ENCODE data around the gene DQX1. TPM values are rescaled to one million over a fixed set of nuclear protein-coding genes. Genes with fewer than 3 reads are reported as not detected.

DQX1 gene
- total and polyA plus RNA-seq, 2 experiments from 2014 or later, result 0.32 to 0.52 TPM

DNA sequence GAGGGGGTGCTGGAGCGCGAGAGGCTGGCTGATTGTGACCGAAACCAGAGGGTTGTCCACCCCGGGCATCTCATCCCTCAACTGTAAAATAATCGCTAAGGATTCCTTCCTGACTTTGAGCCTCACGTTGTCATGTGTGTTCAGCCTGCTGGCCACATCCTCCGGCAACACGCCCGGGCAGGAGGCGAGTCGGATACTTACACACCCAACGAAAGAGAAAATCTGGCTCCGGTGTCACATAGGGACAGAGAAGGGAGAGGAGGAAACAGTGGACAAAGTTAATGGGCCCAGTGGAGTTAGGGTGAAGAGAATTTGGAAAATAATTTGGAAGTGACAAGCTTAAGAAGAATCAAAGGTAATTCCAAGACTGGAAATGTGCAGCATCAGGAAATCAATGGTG, 9.4 kb downstream of the DQX1 start:
- DNase-seq (ENCODE audit: low spot score) (no peak), ATAC-seq (no peak)
- Histone ChIP-seq H4K20me1 (replicated peaks; ENCODE audit: insufficient read depth) (no peaks in the 10 kb centered on the region; the same call in 1 of the 2 replicates), H3K36me3 (ENCODE audit: insufficient read depth) (no peaks in the 10 kb centered on the region), H3K27me3 (ENCODE audit: insufficient read depth) (peaks cover 99% of the 10 kb centered on the region), H3K4me1 (ENCODE audit: insufficient read depth) (peaks cover 15% of the 10 kb centered on the region; the same call in 1 of the 2 replicates), H3K4me2 (no peak overlapping the region), H3K4me3 (no peak overlapping the region; the same call in 1 of the 2 replicates), H3K79me2 (replicated peaks; ENCODE audit: insufficient read depth) (no peaks in the 10 kb centered on the region), H3K27ac (ENCODE audit: low read depth) (no peak overlapping the region), H3F3A (replicated peaks; ENCODE audit: low read depth) (peaks cover 5% of the 10 kb centered on the region; the same call in 1 of the 2 replicates), H3K9me2 (ENCODE audit: insufficient read depth) (peaks cover 7% of the 10 kb centered on the region), H2AFZ (peak overlapping the region; percentile 94; the same call in 1 of the 2 replicates)
- Mint-ChIP-seq H3K27ac (no peak overlapping the region), H3K36me3 (ENCODE audit: low read depth) (peaks cover 8% of the 10 kb centered on the region), H3K4me1 (peaks cover 11% of the 10 kb centered on the region), H3K27me3 (ENCODE audit: insufficient read depth, low read depth, poor library complexity) (peaks cover 81% of the 10 kb centered on the region), H3K4me3 (peak overlapping the region; percentile 17; the same call in 1 of the 3 replicates), H3K9me3 (peaks cover 21% of the 10 kb centered on the region)
- no peak for TF ChIP-seq POLR2AphosphoS5 (IDR thresholded peaks at IDR 0.05; ENCODE audit: low read depth)
- no peak for TF ChIP-seq CREB1 (CRISPR knock-in tag; IDR thresholded peaks at IDR 0.05; ENCODE audit: low read depth)
- no peak for TF ChIP-seq NANOG (IDR thresholded peaks at IDR 0.05; ENCODE audit: borderline replicate concordance)
- TF ChIP-seq, protein P1, sequence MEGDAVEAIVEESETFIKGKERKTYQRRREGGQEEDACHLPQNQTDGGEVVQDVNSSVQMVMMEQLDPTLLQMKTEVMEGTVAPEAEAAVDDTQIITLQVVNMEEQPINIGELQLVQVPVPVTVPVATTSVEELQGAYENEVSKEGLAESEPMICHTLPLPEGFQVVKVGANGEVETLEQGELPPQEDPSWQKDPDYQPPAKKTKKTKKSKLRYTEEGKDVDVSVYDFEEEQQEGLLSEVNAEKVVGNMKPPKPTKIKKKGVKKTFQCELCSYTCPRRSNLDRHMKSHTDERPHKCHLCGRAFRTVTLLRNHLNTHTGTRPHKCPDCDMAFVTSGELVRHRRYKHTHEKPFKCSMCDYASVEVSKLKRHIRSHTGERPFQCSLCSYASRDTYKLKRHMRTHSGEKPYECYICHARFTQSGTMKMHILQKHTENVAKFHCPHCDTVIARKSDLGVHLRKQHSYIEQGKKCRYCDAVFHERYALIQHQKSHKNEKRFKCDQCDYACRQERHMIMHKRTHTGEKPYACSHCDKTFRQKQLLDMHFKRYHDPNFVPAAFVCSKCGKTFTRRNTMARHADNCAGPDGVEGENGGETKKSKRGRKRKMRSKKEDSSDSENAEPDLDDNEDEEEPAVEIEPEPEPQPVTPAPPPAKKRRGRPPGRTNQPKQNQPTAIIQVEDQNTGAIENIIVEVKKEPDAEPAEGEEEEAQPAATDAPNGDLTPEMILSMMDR (conservative IDR thresholded peaks at IDR 0.05; ENCODE audit: low read depth in 2 of 2), result no peak
- TF ChIP-seq, protein P2, sequence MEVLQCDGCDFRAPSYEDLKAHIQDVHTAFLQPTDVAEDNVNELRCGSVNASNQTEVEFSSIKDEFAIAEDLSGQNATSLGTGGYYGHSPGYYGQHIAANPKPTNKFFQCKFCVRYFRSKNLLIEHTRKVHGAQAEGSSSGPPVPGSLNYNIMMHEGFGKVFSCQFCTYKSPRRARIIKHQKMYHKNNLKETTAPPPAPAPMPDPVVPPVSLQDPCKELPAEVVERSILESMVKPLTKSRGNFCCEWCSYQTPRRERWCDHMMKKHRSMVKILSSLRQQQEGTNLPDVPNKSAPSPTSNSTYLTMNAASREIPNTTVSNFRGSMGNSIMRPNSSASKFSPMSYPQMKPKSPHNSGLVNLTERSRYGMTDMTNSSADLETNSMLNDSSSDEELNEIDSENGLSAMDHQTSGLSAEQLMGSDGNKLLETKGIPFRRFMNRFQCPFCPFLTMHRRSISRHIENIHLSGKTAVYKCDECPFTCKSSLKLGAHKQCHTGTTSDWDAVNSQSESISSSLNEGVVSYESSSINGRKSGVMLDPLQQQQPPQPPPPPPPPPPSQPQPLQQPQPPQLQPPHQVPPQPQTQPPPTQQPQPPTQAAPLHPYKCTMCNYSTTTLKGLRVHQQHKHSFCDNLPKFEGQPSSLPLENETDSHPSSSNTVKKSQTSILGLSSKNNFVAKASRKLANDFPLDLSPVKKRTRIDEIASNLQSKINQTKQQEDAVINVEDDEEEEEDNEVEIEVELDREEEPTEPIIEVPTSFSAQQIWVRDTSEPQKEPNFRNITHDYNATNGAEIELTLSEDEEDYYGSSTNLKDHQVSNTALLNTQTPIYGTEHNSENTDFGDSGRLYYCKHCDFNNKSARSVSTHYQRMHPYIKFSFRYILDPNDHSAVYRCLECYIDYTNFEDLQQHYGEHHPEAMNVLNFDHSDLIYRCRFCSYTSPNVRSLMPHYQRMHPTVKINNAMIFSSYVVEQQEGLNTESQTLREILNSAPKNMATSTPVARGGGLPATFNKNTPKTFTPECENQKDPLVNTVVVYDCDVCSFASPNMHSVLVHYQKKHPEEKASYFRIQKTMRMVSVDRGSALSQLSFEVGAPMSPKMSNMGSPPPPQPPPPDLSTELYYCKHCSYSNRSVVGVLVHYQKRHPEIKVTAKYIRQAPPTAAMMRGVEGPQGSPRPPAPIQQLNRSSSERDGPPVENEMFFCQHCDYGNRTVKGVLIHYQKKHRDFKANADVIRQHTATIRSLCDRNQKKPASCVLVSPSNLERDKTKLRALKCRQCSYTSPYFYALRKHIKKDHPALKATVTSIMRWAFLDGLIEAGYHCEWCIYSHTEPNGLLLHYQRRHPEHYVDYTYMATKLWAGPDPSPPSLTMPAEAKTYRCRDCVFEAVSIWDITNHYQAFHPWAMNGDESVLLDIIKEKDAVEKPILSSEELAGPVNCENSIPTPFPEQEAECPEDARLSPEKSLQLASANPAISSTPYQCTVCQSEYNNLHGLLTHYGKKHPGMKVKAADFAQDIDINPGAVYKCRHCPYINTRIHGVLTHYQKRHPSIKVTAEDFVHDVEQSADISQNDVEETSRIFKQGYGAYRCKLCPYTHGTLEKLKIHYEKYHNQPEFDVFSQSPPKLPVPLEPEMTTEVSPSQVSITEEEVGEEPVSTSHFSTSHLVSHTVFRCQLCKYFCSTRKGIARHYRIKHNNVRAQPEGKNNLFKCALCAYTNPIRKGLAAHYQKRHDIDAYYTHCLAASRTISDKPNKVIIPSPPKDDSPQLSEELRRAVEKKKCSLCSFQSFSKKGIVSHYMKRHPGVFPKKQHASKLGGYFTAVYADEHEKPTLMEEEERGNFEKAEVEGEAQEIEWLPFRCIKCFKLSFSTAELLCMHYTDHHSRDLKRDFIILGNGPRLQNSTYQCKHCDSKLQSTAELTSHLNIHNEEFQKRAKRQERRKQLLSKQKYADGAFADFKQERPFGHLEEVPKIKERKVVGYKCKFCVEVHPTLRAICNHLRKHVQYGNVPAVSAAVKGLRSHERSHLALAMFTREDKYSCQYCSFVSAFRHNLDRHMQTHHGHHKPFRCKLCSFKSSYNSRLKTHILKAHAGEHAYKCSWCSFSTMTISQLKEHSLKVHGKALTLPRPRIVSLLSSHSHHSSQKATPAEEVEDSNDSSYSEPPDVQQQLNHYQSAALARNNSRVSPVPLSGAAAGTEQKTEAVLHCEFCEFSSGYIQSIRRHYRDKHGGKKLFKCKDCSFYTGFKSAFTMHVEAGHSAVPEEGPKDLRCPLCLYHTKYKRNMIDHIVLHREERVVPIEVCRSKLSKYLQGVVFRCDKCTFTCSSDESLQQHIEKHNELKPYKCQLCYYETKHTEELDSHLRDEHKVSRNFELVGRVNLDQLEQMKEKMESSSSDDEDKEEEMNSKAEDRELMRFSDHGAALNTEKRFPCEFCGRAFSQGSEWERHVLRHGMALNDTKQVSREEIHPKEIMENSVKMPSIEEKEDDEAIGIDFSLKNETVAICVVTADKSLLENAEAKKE (CRISPR knock-in tag; IDR thresholded peaks at IDR 0.05), result no peak
- peak; percentile 62 for TF ChIP-seq EZH2 (IDR thresholded peaks at IDR 0.05; ENCODE audit: low read depth, unreplicated experiment)
- TF ChIP-seq EZH2phosphoT487 (IDR thresholded peaks at IDR 0.05; ENCODE audit: unreplicated experiment), result no peak
- TF ChIP-seq, protein P3, sequence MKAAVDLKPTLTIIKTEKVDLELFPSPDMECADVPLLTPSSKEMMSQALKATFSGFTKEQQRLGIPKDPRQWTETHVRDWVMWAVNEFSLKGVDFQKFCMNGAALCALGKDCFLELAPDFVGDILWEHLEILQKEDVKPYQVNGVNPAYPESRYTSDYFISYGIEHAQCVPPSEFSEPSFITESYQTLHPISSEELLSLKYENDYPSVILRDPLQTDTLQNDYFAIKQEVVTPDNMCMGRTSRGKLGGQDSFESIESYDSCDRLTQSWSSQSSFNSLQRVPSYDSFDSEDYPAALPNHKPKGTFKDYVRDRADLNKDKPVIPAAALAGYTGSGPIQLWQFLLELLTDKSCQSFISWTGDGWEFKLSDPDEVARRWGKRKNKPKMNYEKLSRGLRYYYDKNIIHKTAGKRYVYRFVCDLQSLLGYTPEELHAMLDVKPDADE (IDR thresholded peaks at IDR 0.05), result no peak

Data from GM23338 (cell line).